Non-pigmented ciliary epithelial cell (primary cell): ENCODE results near the gene MTMR12.
"Not testable (repeated sequence)": the region's sequence is repeated elsewhere in the genome, so short reads cannot be mapped to it uniquely, and the experiment has no call there.

Experiments
- DNase-seq: peaks from one replicate; pipeline ENCODE4 v3.0.0-alpha.2; 2010; ENCODE audit warnings: low read depth

The MTMR12 gene

GRCh38 chr5:32323741-32324140 lies 11.0 kb upstream of the MTMR12 start:
- no peak for DNase-seq

GRCh38 chr5:32322882-32323281 lies 10.1 kb upstream of the MTMR12 start:
- DNase-seq: no peak

- not testable (repeated sequence) for DNase-seq
Measured at GRCh38 chr5:32321787-32322186, 9.0 kb upstream of the MTMR12 start.

GRCh38 chr5:32320576-32320975 lies 7.8 kb upstream of the MTMR12 start:
- DNase-seq: no peak

- DNase-seq: no peak
Measured at GRCh38 chr5:32319926-32320543, 7.3 kb upstream of the MTMR12 start.

GRCh38 chr5:32319392-32319791 lies 6.7 kb upstream of the MTMR12 start:
- DNase-seq: no peak

GRCh38 chr5:32317041-32317440 lies 4.3 kb upstream of the MTMR12 start:
- DNase-seq: no peak

- DNase-seq: no peak
Measured at GRCh38 chr5:32315221-32316014, 2.7 kb upstream of the MTMR12 start.

- no peak for DNase-seq
Measured at GRCh38 chr5:32314658-32315057, 1.9 kb upstream of the MTMR12 start.

- DNase-seq: not testable (repeated sequence)
Measured at GRCh38 chr5:32314152-32314488, 1.4 kb upstream of the MTMR12 start.

GRCh38 chr5:32312197-32312594 lies 543 bp downstream of the MTMR12 start:
- no peak for DNase-seq

GRCh38 chr5:32311404-32312196 lies 1.1 kb downstream of the MTMR12 start:
- no peak for DNase-seq

GRCh38 chr5:32309761-32310160 lies 3.0 kb downstream of the MTMR12 start:
- DNase-seq: no peak

- no peak for DNase-seq
Measured at GRCh38 chr5:32308946-32309345, 3.8 kb downstream of the MTMR12 start.

GRCh38 chr5:32307769-32308194 lies 5.0 kb downstream of the MTMR12 start:
- DNase-seq: no peak

GRCh38 chr5:32304622-32305021 lies 8.1 kb downstream of the MTMR12 start:
- no peak for DNase-seq

- DNase-seq: no peak
Measured at GRCh38 chr5:32303755-32304120, 9.0 kb downstream of the MTMR12 start.

GRCh38 chr5:32302835-32303754 lies 9.6 kb downstream of the MTMR12 start:
- no peak for DNase-seq

GRCh38 chr5:32301891-32302290 lies 10.8 kb downstream of the MTMR12 start:
- DNase-seq: no peak

GRCh38 chr5:32299059-32299677 lies 13.6 kb downstream of the MTMR12 start:
- no peak for DNase-seq

GRCh38 chr5:32298059-32298415 lies 14.7 kb downstream of the MTMR12 start:
- DNase-seq: no peak
